GM18867 (cell line): ENCODE measurements around the gene NDOR1.

Source experiments
- ATAC-seq: cut with Tn5 transposase; IDR thresholded peaks from one replicate; pipeline ENCODE4 v1.9.1; 2021; ENCODE audit warnings: mild to moderate bottlenecking, moderate library complexity; ENCODE audit not compliant: unreplicated experiment

NDOR1 gene

GRCh38 chr9:137182836-137183235, 22.7 kb upstream of the NDOR1 start:
- ATAC-seq: no peak

- ATAC-seq: no peak
These were observed 21.4 kb upstream of the NDOR1 start for GRCh38 chr9:137183980-137184595.

GRCh38 chr9:137184881-137185660, 20.4 kb upstream of the NDOR1 start:
- ATAC-seq: no peak

GRCh38 chr9:137185921-137186320, 19.6 kb upstream of the NDOR1 start:
- no peak for ATAC-seq

GRCh38 chr9:137186385-137186784, 19.1 kb upstream of the NDOR1 start:
- ATAC-seq: no peak

GRCh38 chr9:137187386-137187785, 18.1 kb upstream of the NDOR1 start:
- ATAC-seq: no peak

GRCh38 chr9:137188086-137188489, 17.4 kb upstream of the NDOR1 start:
- ATAC-seq: no peak

GRCh38 chr9:137188490-137189296, 16.8 kb upstream of the NDOR1 start, which contains the start of the genes ANAPC2 and SSNA1:
Gene ANAPC2, minus strand, starts transcription at chr9:137188560. Its CDS starts 28 bp downstream, at chr9:137188532.
Gene SSNA1, plus strand, starts transcription at chr9:137188676. Its CDS starts 51 bp downstream, at chr9:137188727.
- peak; percentile 79 for ATAC-seq

GRCh38 chr9:137189297-137190295, 15.9 kb upstream of the NDOR1 start:
- no peak for ATAC-seq

GRCh38 chr9:137190315-137190856, 15.1 kb upstream of the NDOR1 start:
- no peak for ATAC-seq

GRCh38 chr9:137191245-137191644, 14.3 kb upstream of the NDOR1 start:
- ATAC-seq: no peak

GRCh38 chr9:137191691-137192447, 13.6 kb upstream of the NDOR1 start:
- ATAC-seq: no peak

- ATAC-seq: no peak
These were observed 13.1 kb upstream of the NDOR1 start for GRCh38 chr9:137192448-137192780.

GRCh38 chr9:137192859-137193258, 12.6 kb upstream of the NDOR1 start:
- no peak for ATAC-seq

- ATAC-seq: no peak
These were observed 11.7 kb upstream of the NDOR1 start for GRCh38 chr9:137193771-137194170.

GRCh38 chr9:137194388-137194787, 11.1 kb upstream of the NDOR1 start:
- no peak for ATAC-seq

GRCh38 chr9:137194909-137195308, 10.6 kb upstream of the NDOR1 start:
- ATAC-seq: no peak

- no peak for ATAC-seq
These were observed 9.8 kb upstream of the NDOR1 start for GRCh38 chr9:137195525-137196220.
